HepG2 (cell line): ENCODE data around the gene PEX14. TPM values are rescaled to one million over a fixed set of nuclear protein-coding genes. Genes with fewer than 3 reads are reported as not detected.

Experiments
- ATAC-seq: fragments of 200-7000 bp; cut with Tn5 transposase; 3 replicates; pipeline ENCODE4 v1.9.1; 2020; ENCODE audit warnings: mild to moderate bottlenecking, moderate library complexity
- BruUV-seq: library from RNA; stranded (reverse); fragments of 400-500 nt; replicated peaks from 2 replicates; lab custom pipeline; 2021; lab: Mats Ljungman, UMichigan
- CTCF ChIA-PET: fragments of 300-600 bp; formaldehyde crosslinking; extraction: SDS; loops from one replicate; lab custom pipeline; 2021; ENCODE audit warnings: low total read pairs, inconsistent platforms, low intra/inter-chr PET ratio; lab: Yijun Ruan, JAX
- POLR2A ChIA-PET: fragments of 350-600 bp; sonication (Branson Sonifier 250); formaldehyde crosslinking; loops from one replicate; lab custom pipeline; 2020; ENCODE audit warnings: antibody characterized with exemption, inconsistent platforms; lab: Yijun Ruan, JAX
- DNase-seq: peaks from one replicate; pipeline ENCODE4 v3.0.0-alpha.2; 2015; ENCODE audit warnings: low spot score
- FAIRE-seq: peaks from 3 replicates; lab custom pipeline; 2011; peaks lifted over from hg19 to GRCh38; lab: Jason Lieb, UNC
- H2AFZ ChIP-seq: one replicate; pipeline ENCODE4 v1.6.1; 2011; ENCODE audit warnings: low read length, inconsistent platforms
- H3K27ac ChIP-seq: fragments of 300-600 bp; 3 replicates; pipeline ENCODE4 v1.8.0; 2011; ENCODE audit warnings: mixed run types, mild to moderate bottlenecking, mixed read lengths, low read length, inconsistent platforms; ENCODE audit not compliant: insufficient read depth; ENCODE audit errors: extremely low read length
- H3K27me3 ChIP-seq, 2 experiments: fragments of 200-600 bp in 1 of 2; 2 replicates in 1 of 2; 3 replicates in 1 of 2; pipeline versions ENCODE4 v1.6.0 to v1.8.0; 2011; ENCODE audit warnings: low read length in 2 of 2, mild to moderate bottlenecking in 2 of 2, moderate library complexity in 2 of 2, inconsistent platforms in 1 of 2; ENCODE audit not compliant: insufficient read depth in 2 of 2, control insufficient read depth in 1 of 2
- H3K36me3 ChIP-seq, 2 experiments: fragments of 200-600 bp in 1 of 2; replicated peaks in 1 of 2; 2 replicates in 1 of 2; 3 replicates in 1 of 2; pipeline versions ENCODE4 v1.5.1 to v1.8.0; 2011; ENCODE audit warnings: low read length in 2 of 2, inconsistent platforms in 1 of 2; ENCODE audit not compliant: insufficient read depth in 2 of 2, control insufficient read depth in 1 of 2
- H3K4me1 ChIP-seq: 2 replicates; pipeline ENCODE4 v1.5.1; 2012; ENCODE audit warnings: low read length, inconsistent platforms; ENCODE audit not compliant: insufficient read depth
- H3K4me2 ChIP-seq: 2 replicates; pipeline ENCODE4 v1.6.0; 2011; ENCODE audit warnings: low read depth, low read length, inconsistent platforms
- H3K4me3 ChIP-seq, 3 experiments: fragments of 200-600 bp in 1 of 3; sonication (generic), shearing (Covaris generic) in 1 of 3; replicated peaks in 1 of 3; 2 replicates each; pipeline ENCODE4 v1.5.1; 2011 to 2016; ENCODE audit warnings: low read length in 3 of 3, inconsistent platforms in 2 of 3, low read depth in 2 of 3, mild to moderate bottlenecking in 2 of 3, control low read depth in 1 of 3, mixed read lengths in 1 of 3; ENCODE audit not compliant: insufficient read depth in 1 of 3
- H3K79me2 ChIP-seq: one replicate; pipeline ENCODE4 v1.6.1; 2011; ENCODE audit warnings: low read length, inconsistent platforms; ENCODE audit not compliant: insufficient read depth
- H3K9ac ChIP-seq: 2 replicates; pipeline ENCODE4 v1.6.0; 2011; ENCODE audit warnings: mild to moderate bottlenecking, low read depth, low read length, inconsistent platforms; ENCODE audit not compliant: insufficient read depth
- H3K9me3 ChIP-seq: 2 replicates; pipeline ENCODE4 v1.5.1; 2012; ENCODE audit warnings: mild to moderate bottlenecking, low read length
- H4K20me1 ChIP-seq: 2 replicates; pipeline ENCODE4 v1.6.0; 2011; ENCODE audit warnings: inconsistent platforms, mild to moderate bottlenecking, low read length, moderate library complexity; ENCODE audit not compliant: insufficient read depth
- HMG20A ChIP-seq: IDR thresholded peaks from 2 replicates; pipeline ENCODE4 v1.6.1; 2016; ENCODE audit warnings: borderline replicate concordance
- POLR2AphosphoS5 ChIP-seq: IDR thresholded peaks from 2 replicates; pipeline ENCODE4 v1.6.1; 2012; ENCODE audit warnings: low read depth, low read length
- SIX1 ChIP-seq: sonication (generic); formaldehyde crosslinking; IDR thresholded peaks from 2 replicates; pipeline ENCODE4 v1.4.0; 2020; ENCODE audit warnings: missing genetic modification reagents, borderline replicate concordance
- ZBTB38 ChIP-seq: sonication (generic); formaldehyde crosslinking; IDR thresholded peaks from 2 replicates; pipeline ENCODE4 v1.5.1; 2020; ENCODE audit warnings: mild to moderate bottlenecking, missing genetic modification reagents
- ZFP90 ChIP-seq: sonication (generic); formaldehyde crosslinking; IDR thresholded peaks from 2 replicates; pipeline ENCODE4 v1.8.0; 2022; ENCODE audit warnings: missing genetic modification reagents, mild to moderate bottlenecking, inconsistent platforms, borderline replicate concordance
- ZNF510 ChIP-seq: sonication (generic); formaldehyde crosslinking; IDR thresholded peaks from 2 replicates; pipeline ENCODE4 v1.4.0; 2020; ENCODE audit warnings: low read depth, mild to moderate bottlenecking, missing genetic modification reagents
- ZNF564 ChIP-seq: sonication (generic); formaldehyde crosslinking; IDR thresholded peaks from 2 replicates; pipeline ENCODE4 v1.8.1; 2023; ENCODE audit warnings: mild to moderate bottlenecking, missing genetic modification reagents
- WGBS: methylation state at CpG from one replicate; pipeline ENCODE4 v1.1.6; 2017; ENCODE audit warnings: low lambda C conversion rate; 5-methylcytosine and 5-hydroxymethylcytosine counted together
- in situ Hi-C: cut with HindIII; loops from 2 replicates; pipeline ENCODE4 v1.10.0; 2017; ENCODE audit warnings: low pct_unique_long_range_greater_than_20kb; ENCODE audit not compliant: extremely low pct_ligation_motif_present
- intact Hi-C: fragments of 100-400 bp; cut with micrococcal nuclease; formaldehyde crosslinking; loops from one replicate; pipeline ENCODE4 v1.10.0; 2022; ENCODE audit not compliant: unreplicated experiment
- polyA plus RNA-seq, 8 experiments: library from polyadenylated mRNA; depleted of rRNA in 3 of 8; stranded (reverse) in 7 of 8; unstranded in 1 of 8; fragments of >200 nt; fragmentation: Illumina TruSeq in 4 of 8; extraction: Trizol in 4 of 8; gene quantifications; 2 replicates each; pipeline versions ENCODE4 v1.2.1 to v1.2.3, GENCODE V29; 2011 to 2016; ENCODE audit warnings: low read depth in 4 of 8, missing spikeins in 1 of 8, mixed read lengths in 1 of 8; ENCODE audit not compliant: insufficient read depth in 1 of 8
- total RNA-seq, 5 experiments: library from RNA; depleted of rRNA; stranded (reverse); fragments of >200 nt; fragmentation: Illumina TruSeq; extraction: Trizol; gene quantifications; 2 replicates each; pipeline ENCODE4 v1.2.3, GENCODE V29; 2016; ENCODE audit warnings: low read depth in 1 of 5
- TF ChIP-seq, protein P1 (sequence below): sonication (generic); formaldehyde crosslinking; IDR thresholded peaks from 2 replicates; pipeline ENCODE4 v1.5.0; 2020; ENCODE audit warnings: missing genetic modification reagents

PEX14 gene
- total and polyA plus RNA-seq, 2 of the 13 experiments (the other 11 are each of a cell fraction or from before 2014, with no cell fraction given), result 6.5 to 9.9 TPM

DNA sequence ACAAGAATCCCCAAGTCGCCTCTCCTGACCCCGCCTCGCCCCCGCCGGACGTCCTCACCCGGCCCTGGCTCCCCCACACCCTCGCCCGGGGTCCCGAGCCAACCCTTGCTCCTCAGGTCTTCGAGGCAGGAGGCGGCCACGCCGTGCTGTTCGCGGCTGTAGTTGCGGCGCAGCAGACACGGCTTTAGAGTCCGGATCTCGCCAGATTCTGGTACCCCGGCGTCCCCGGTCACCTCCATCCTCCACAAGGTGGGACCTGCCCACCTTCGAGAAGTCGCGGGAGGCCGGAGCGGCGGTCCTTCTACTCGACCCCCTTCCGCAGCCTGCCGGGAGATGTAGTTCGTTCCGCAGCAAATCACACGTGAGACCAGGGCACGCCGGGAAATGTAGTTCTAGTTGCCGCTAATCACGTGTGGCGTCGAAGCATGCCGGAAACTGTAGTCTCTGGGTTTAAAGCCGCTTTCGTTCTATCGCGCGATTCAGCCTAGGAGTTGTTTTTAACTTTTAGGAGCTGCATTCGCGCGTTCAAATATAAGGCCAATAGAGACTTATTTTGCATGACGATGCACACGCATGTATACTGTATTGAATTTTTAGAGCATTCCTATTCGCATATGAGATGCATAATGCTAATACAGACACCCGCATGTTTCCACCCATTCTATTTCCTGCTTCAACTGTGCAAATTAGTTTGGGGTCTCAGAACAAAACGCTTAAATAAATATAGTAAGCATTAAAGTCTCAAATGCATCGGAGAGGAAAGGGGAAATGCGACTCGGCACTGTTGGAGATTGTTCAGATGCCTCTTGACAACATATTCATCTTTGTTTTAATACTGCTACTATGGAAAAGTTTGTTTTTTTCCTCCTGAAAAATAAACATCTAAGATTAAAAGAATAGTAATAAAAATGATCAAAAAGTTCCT is 2.3 kb upstream of the PEX14 start, which contains the start of gene DFFA (continued):
- TF ChIP-seq, protein P1, sequence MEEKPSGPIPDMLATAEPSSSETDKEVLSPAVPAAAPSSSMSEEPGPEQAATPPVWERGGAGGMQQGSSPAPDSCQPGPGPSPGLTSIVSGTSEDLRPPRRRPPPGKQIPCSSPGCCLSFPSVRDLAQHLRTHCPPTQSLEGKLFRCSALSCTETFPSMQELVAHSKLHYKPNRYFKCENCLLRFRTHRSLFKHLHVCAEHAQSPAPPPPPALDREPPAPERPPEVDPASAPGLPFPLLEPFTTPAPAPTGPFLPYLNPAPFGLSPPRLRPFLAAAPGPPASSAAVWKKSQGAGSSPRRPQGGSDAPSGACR (CRISPR knock-in tag), result peak; percentile 82; the same call in 1 of the 2 replicates
- TF ChIP-seq HMG20A (CRISPR knock-in tag), result no peak
- TF ChIP-seq ZNF510 (CRISPR knock-in tag), result no peak
- TF ChIP-seq ZFP90 (CRISPR knock-in tag), result peak; percentile 73; the same call in 1 of the 2 replicates
- TF ChIP-seq ZNF564 (CRISPR knock-in tag), result 0 out of 2 replicates have a peak, but pooled peaks have one; percentile 39
- TF ChIP-seq SIX1 (CRISPR knock-in tag), result peak; percentile 37; the same call in 1 of the 2 replicates

DNA sequence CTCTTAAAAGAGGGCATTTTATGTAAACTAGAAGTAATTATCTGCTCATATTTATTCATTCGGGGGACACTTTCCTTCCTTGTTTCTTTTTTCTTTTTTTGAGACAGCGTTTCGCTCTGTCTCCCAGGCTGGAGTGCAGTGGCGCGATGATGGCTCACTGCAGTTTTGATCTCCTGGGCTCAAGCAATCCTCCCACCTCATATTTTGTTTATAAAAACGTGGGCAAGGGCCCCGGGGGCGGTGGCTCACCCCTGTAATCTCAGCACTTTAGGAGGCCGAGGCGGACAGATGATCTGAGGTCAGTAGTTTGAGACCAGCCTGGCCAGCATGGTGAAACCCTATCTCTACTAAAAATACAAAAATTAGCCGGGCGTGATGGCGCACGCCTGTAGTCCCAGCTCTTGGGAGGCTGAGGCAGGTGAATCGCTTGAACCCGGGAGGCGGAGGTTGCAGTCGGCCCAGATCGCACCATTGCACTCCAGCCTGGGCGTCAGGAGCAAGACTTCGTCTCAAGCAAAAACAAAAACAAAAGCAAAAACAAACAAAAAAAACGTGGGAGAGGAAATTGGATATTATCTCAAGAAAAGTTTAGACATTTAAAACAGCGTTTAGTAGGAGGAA is 1.5 kb upstream of the PEX14 start:
- no peaks in the 10 kb centered on the region for H3K9me3 ChIP-seq
- no peak for ATAC-seq
- H3K27me3 ChIP-seq, result no peaks in the 10 kb centered on the region; a peak in 1 of 5 replicates
- no peak overlapping the region for H2AFZ ChIP-seq
- TF ChIP-seq ZBTB38 (CRISPR knock-in tag) (peak; percentile 68; the same call in 1 of the 2 replicates), POLR2AphosphoS5 (no peak)
- TF ChIP-seq, all 625 proteins: peak for 1
- DNase-seq (no peak), FAIRE-seq (no peak)
- H3K4me3 ChIP-seq, result peak overlapping the region in 2 of 3 experiments; percentile 77 to 83; a peak in 2 of 6 replicates
- 84% methylated on average over 23 of the region's 23 CpGs for WGBS
- peaks cover 45% of the 10 kb centered on the region for H3K4me1 ChIP-seq
- H3K9ac ChIP-seq, result peak overlapping the region; percentile 79
- H3K4me2 ChIP-seq, result peak overlapping the region; percentile 83
- peak overlapping the region; percentile 70 for H3K27ac ChIP-seq
- intact Hi-C loops, result loop anchor here (5.0 kb wide), 1 partner anchor 41 kb away; the partner anchor contains the start of gene CENPS
- peaks cover 34% of the 10 kb centered on the region for H3K79me2 ChIP-seq
- ChIA-PET CTCF (no interaction called here), POLR2A (interaction anchor here (0.8 to 1.1 kb wide), 4 partner anchors 15 to 258 kb away, joined by 3 to 4 read pairs (median 4); partner anchors contain the start of gene CENPS)
- in situ Hi-C loops, result loop anchor here (10.0 kb wide), 1 partner anchor 88 kb away; no protein-coding TSS in a partner anchor
- no TSS peak for BruUV-seq
- no peaks in the 10 kb centered on the region for H4K20me1 ChIP-seq
- H3K36me3 ChIP-seq, result peaks cover 4 to 11% of the 10 kb centered on the region in 2 experiments; a peak in 4 of 5 replicates
